ENCODE data around the gene DBNDD2.

Gene DBNDD2

DNA sequence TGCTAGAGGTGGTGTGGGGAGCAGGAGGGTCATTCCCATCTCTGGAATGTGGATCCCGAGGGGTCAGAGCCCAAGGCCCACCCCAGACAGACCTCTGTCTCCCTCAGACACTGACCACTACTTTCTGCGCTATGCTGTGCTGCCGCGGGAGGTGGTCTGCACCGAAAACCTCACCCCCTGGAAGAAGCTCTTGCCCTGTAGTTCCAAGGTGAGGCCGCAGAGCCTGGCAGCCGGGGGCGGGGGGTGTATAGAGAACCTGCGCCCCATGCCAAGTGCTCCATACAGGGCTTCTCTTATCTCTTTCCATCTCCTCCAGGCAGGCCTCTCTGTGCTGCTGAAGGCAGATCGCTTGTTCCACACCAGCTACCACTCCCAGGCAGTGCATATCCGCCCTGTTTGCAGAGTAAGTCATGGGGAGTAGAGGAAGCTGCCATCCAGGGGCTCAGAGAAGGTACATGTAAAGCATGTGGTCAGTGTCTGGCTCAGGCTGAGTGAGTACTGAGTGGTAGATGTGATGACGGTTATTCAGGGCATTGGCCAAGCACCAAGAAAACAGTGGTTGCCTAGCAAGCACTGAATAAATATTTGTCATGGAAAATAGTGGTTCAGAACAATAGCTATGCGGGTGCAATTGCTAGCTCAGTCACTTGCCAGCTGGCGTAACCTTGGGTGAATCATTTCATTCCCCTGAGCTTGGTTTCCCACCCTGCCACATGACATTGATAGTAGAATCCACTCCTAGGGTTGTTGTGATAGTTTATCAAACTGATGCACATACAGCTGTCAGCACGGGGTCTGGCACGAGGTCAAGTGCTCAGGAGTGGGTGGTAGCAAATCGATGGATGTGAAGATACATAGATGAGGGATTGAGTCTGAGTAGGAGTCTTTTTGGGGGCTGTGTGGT lies 11.4 kb downstream of the DBNDD2 start:
- peak; percentile 36 for DNase-seq

DNA sequence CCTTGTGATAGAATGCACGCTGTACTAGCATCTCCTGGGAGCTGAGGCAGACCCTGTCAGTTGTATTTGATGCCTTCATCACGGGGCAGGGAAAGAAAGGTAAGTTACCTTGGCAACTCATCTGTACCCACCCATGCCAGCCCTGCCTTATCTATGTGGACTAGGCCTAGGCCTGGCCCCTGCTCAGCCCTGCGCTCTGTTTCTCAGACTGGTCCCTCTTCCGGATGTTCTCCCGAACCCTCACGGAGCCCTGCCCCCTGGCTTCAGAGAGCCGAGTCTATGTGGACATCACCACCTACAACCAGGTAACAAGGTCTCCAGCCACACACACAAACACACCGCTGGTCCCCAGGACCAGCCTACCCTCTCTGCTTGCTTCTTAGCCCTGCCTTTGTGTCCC lies 12.0 kb downstream of the DBNDD2 start:
- DNase-seq = no peak

DNA sequence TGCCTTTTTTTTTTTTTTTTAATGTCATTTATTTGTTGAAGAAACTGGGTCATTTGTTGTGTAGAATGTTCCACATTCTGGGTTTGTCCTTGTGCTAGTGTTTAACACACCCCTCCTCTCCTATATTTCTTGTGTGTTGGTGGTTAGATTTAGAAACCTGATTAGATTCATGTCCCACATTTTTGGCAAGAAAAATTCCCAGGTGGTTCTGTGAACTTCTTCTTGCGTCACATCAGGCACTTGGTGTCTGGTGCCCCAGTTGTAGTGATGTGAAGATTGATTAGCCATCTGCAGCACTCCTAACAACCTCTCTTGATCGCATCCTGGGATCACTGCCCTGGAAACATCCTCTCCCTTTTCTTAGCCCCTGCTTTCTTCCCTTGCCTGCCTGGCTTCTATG lies 15.6 kb downstream of the DBNDD2 start:
- no peak for DNase-seq

DNA sequence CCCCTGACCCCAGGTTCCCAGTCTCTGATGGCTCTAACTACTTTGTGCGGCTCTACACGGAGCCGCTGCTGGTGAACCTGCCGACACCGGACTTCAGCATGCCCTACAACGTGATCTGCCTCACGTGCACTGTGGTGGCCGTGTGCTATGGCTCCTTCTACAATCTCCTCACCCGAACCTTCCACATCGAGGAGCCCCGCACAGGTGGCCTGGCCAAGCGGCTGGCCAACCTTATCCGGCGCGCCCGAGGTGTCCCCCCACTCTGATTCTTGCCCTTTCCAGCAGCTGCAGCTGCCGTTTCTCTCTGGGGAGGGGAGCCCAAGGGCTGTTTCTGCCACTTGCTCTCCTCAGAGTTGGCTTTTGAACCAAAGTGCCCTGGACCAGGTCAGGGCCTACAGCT lies 17.5 kb downstream of the DBNDD2 start:
- no peak for DNase-seq

DNA sequence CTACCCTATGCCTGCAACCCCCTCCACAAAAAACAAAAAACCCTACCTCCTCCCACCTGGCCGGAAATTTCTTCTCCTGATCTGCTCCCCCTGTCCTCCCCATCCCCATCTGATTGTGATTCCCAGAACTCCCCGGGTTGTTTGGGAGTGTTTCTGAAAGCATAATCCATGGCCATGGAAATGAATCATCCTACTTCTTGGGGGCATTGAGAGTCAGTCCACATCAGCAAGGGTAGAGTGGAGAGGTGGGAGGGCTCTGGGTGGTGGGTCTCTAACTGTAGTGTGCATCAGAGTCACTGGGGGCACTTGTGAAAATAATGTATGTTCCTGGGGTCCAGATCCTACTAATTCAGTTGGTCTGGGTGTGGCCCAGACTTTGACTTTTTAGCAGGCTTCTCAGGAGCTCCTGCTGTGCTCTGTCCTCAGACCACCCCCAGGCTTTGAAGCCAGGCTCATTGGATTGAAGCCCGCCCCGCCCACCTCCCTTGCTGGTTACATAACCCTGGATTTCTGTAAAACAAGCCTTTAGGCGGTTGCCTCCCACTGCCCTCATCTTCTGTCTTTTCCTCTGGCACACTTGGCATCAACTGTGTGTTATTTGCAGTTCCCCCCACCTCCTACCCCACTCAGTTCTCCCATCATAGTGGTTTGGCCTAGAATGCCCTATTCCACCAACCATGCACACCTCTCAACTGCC lies 18.4 kb downstream of the DBNDD2 start:
- DNase-seq = no peak

DNA sequence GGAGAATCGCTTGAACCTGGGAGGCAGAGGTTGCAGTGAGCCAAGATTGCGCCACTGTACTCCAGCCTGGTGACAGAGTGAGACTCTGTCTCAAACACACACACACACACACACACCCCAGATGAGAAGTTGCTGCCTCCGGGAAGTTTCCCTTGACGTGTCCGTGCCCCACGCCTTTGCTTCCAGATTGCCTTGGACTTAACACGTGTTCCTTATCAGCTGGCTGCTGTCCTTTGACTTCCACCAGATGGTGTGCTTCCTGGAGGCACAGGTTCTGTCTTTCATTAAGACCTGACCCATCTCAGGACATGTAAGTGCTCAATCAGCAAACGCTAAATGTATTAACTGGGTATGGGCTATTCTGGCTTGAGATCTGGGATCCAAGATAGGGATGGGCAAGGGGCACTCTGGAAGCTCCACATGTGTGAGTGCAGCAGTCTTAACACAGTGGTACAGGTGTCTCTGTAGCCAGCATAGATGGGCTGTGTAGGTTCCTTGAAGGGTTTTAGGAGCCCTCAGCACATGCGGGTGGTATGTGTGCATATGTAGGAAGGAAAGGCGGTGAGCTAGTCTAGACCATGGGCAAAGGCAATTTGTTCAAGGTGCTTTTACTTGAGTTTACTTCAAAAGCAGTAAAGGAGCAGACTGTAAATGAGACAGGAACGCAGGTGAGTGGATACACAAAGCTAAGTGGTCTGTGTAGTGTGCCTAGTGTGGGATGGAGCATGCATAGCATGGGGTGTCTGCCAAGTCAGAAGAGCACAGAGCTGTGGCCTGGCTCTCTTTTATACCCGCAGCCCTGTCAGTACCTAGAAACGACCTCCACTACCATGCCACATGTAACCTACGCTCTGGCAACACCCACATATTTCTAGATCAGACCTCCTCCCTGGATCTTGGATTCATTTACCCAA lies 19.4 kb downstream of the DBNDD2 start:
- no peak for DNase-seq

DNA sequence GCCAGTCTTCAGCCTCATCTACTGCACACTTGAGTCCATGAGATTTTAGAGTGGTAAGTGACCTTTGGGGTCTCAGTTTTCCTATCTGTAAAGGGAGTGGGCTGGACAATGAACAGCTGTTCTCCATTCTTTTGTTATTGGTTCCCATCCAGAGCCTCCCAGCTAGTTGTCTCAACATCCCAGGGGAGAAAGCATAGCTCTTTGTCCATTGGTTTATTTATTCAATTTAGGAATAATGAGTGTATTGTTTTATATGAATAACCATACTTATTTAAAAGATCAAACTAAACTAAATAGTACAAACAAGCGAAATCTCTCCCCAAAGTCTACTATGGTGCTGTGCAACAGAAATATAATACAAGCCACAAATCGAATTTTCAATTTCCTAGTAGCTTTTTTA lies 21.5 kb downstream of the DBNDD2 start:
- DNase-seq = no peak

DNA sequence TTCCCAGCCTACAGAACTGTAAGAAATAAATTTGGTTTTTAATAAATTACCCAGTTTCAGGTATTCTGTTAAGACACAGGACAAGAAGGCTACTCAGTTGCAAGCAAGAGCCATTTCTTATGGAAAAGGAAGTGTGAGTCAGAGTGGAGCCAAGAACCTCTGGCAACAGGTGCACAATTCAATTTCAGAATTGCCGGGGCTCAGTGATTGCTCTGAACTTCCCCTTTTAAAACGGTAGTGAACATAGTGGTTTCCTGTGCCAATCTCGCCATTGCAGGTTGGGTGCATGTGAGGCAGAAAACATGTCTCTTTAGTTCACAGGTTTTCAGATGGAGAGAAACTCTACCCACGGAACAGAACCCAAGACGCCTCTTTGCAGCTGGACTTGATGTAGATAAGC lies 24.2 kb downstream of the DBNDD2 start:
- DNase-seq = no peak

DNA sequence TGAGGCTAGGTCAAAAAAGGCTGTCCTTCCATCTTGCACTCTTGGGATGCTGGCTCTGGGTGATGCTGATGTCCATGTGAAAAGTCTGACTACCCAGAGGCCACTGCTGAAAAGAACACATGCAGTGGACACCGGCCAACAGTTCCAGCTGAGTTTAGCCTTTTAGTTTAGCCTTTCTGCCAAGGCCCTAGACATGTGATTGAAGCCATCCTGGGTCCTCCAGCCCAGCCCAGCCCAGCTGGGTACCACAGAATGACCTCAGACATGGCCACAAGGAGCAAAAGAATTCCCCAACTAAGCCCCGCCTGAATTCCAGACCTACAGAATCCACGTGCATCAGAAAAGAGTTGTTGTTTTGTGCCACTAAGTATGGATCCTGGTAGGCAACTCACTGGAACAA lies 25.2 kb downstream of the DBNDD2 start:
- no peak for DNase-seq

DNA sequence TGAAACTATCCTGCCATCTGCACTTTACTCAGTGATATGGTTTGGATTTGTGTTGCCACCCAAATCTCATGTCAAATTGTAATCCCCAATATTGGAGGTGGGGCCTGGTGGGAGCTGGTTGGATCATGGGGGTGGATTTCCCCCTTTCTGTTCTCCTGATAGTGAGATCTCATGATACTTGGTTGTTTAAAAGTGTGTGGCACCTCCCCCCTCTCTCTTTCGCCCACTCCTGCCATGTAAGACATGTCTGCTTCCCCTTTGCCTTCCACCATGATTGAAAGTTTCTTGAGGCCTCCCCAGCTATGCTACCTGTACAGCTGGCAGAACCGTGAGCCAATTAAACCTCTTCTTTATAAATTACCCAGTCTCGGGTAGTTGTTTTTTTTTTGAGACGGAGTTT lies 25.9 kb downstream of the DBNDD2 start:
- no peak for DNase-seq

DNA sequence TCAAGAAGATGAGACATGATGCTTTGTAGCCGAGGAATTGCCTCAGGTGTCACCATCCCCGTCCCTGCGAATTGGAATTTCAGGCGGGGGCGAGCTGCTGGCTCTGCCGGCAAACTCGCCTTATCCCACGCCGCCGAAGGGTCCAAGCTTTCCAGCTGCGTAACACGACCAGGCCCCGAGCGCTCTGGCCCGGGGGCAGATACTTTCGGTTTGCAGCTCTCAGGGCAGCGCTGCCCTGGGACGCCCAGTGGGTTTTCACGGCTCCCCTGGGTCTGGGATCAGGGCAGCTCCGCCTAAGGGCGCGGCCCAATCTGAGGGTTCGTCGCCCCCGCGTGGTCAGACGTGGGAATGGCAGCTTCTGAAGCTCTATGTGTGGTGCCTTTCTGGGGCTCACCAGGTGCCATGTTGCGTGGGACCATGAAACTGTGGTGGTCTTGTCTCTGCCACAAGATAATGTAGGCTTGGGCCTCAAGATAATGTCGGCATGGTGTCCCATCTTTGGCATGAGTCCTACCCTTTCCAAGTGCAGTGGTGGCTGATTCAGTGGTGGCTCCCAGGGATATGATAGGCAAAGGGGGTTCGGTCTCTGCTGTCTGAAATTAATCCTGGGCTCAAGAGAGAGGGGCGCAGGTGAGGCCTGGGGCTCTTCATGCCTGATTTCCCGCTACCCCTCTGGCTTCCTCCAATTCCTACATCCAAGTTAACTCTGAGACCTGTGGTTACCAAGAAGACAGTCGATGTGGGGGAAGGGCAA lies 28.8 kb downstream of the DBNDD2 start:
- DNase-seq = peak; percentile 80

DNA sequence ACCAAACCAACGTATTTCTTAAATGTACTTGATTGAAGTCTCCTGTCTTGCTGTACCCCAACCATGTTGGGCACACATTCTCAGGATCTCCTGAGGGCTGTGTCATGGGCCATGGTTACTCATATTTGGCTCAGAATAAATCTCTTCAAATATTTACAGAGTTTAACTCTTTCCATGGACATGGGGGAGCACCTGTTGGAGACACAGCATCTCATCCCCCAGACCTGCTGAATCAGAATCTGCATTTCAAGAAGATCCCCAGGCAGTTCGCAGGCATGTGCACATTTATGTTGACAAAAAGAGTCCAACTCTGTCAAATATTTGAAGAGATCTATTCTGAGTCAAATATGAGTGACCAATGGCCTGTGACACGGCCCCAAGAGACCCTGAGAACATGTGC lies 32.3 kb downstream of the DBNDD2 start:
- DNase-seq = no peak

DNA sequence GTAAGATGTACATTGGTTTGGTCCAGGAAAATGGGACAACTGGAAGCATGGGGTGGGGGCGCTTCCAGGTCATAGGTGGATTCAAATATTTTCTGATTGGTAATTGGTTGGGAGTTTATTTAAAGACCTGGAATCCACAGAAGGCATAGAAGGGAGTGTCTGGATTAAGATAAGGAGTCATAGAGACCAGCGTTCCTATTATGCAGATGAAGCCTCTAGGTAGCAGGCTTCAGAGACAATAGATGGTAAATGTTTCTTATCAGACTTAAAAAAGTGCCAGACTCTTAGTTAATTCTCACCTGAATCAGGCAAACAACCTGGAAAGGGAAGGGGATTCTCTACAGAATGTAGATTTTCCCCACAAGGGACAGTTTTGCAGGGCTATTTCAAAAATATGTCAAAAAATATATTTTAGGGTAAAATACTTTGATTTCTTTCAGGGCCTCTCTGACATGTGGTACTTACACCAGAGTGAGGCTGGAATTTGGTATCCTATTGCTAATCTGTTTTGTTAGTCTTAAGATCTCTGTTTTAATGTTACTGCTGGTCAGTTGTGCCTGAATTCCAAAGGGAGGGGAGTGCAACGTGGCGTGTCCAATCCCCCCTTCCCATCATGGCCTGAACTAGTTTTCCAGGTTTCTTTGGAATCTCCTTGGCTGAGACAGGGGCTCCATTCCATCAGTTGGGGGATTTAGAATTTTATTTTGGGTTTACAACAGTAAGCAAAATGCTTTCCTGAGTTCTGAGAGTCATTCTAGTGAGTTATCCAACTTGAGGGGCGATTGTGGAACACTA lies 33.0 kb downstream of the DBNDD2 start:
- no peak for DNase-seq

DNA sequence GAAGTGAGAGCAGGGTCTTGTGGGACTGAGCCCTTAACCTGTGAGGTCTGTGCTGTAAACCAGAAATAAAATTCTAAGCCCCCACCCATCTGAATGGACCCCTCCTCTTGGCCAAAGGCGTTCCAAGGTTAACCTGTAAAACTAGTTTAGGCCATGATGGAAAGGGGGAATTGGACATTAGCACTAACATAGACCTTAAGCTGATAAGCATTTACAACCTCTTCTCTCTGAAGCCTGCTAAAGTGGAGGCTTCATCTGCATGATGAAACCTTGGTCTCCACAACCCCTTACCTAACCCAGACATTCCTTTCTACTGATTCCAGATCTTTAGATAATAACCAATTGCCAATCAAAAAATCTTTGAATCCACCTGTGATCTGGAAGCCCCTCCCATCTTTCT lies 33.7 kb downstream of the DBNDD2 start:
- DNase-seq = no peak

DNA sequence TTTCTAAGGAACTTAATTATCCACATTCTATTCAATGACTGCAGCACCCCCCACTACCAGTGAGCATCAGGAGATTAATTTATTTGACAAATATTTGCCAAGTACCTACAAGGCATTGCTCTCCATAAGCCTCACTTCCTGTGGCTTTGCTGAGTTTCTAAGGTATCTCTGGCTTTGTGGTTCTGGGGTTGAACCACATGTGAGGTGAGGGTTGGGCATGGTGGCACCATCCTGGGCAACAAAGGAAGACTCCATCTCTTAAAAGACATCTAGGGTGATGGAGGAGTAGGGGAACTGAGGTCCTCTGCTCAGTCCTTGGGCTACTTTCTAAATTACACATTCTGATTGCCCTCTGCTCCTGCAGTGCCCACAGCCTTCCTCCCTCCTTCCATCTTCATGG lies 36.0 kb downstream of the DBNDD2 start:
- no peak for DNase-seq

DNA sequence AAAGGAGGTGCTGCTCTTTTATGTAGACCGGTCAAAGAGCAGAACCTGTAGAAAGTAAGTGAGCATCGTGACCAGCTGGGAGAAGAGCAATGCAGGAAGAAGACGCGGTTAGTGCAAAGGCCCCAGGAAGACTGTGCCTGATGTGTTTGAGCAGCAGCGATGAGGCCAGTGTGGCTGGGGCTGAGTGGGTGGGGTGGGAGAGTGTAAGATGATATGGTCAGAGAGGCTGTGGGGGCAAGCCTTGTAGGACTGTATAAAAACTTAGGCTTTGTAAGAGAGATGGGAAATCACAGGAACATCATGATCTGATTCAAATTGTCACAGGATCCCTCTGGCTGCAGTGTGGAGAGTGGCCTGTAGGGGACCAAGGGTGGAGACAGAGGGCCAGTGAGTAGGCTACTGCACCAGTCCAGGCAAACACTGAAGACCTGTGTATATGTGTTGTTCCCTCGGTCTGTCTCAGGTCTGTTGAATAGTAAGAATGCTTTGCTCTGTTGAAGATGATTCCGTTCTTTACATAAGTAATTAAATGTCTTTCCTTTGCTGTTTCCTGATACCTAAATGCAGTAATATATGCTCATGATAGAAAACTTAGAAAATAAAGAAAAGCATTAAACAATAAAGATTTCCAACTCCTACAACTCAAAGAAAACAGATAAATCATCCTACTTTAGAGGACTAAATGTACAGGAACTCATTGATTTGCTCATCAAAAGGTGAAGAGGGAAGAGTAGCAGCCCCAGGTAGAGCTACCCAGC lies 37.9 kb downstream of the DBNDD2 start:
- peak; percentile 15 for DNase-seq

DNA sequence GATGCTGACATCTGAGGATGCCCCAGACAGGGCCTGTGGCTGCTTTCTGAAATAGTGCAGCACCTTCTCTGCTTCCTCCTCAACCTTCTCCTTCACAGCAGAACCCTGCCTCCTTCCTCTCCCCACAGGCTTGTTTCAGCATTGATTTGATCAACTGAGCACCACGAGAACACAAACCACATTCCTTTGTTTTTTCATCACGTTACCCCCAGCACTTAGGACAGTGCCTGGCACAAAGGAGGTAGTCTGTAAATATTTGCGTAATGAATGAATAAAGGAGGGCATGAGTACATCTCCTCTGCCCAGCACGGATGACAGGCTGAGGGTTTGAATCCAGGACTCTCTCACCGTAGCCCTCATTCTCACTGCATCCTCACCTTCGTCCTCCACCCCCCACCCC lies 40.2 kb downstream of the DBNDD2 start:
- no peak for DNase-seq

DNA sequence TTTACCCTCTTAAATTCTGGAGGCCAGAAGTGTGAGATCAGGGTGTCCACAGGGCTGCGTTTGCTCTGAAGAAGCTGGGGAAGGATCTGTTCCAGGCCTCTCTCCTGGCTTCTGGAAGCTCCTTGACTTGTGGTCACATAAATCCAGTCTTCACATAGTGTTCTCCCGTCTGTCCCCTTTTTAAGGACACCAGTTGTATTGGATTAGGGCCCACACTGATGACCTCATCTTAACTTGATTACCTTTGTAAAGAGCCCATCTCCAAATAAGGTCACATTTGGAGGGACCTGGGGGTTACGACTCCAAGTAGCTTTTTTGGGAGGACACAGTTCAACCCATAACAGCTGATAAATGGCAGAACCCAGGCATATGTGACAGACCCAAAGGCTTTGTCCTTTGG lies 41.4 kb downstream of the DBNDD2 start:
- DNase-seq = no peak

DNA sequence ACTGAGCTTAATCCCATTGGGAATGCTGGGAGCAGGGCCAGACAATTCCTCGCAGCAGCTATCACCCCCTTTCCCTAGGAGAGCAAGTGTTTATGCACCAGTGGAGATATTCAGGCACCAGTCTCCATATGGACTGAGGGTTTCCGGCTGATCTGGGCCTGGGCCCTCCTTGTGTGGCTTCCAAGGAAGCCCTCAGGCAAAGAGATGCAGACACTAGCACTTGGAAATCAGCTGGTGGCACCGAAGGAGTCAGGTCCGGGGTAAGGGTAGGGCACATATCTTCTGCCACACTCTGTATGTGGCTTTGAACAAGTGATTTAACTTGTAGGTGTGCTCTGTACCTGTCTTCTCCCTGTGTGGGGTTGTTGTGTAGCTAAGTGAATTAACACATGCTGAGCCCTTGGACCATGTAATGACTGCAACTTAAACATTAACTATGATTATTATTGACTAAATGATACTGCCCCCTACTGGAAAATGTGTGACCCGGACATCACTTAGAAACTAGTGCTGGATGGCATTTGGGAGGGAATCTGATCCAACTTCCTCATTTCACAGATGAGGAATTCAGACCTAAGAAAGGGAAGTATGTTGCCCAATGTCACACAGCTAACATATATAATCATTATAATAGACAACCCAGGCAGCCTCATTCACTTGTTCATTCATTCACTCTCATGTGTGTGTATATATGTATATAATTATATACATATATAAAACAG lies 42.2 kb downstream of the DBNDD2 start:
- DNase-seq = no peak

DNA sequence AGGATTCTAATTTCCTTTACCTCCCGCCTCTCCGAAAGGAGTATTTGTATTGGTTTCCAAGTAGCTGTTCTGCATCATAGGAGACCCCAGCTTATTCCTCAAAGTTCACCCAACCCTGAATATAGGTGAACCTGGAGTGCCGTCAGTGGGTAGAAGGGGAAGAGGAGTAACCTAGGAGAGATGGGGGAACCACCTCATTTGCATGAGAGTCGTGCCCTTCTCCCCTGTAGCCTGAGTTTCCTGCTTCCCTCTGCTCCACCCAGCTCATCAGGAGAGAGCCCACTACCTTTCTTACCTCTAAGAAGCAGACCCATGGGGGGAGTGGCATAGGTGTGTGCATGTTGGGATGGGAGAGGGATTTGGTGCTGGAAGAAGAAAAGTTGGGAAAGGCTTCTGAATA lies 44.1 kb downstream of the DBNDD2 start:
- no peak for DNase-seq
